ENCODE results near the gene IGFBP2. TPM values are rescaled to one million over a fixed set of nuclear protein-coding genes. Genes with fewer than 3 reads are reported as not detected.

The IGFBP2 gene
- total RNA-seq, 1 experiment from 2014 or later: 54.8 TPM

GRCh38 chr2:216701544-216701943, 68.3 kb downstream of the IGFBP2 start:
- in situ Hi-C loops (cut with HindIII; ENCODE audit: low pct_unique_long_range_greater_than_20kb, low sequenced_read_pairs): no loop called here

GRCh38 chr2:216702756-216703155, 69.5 kb downstream of the IGFBP2 start:
- in situ Hi-C loops (cut with HindIII; ENCODE audit: low pct_unique_long_range_greater_than_20kb, low sequenced_read_pairs) (no loop called here), intact Hi-C loops (cut with micrococcal nuclease; ENCODE audit: unreplicated experiment) (no loop called here)
- Histone ChIP-seq H3K27ac (ENCODE audit: low read length) (no peak overlapping the region), H3K4me3 (ENCODE audit: low read depth in 2 of 2, low read length in 2 of 2) (no peak overlapping the region), H3K4me1 (ENCODE audit: control insufficient read depth, insufficient read depth, low read length) (no peaks in the 10 kb centered on the region), H3K9me3 (ENCODE audit: control insufficient read depth, insufficient read depth, low read depth, low read length) (no peaks in the 10 kb centered on the region), H3K27me3 (ENCODE audit: control insufficient read depth, insufficient read depth, low read length) (peaks cover 10% of the 10 kb centered on the region), H3K36me3 (ENCODE audit: control insufficient read depth, insufficient read depth, low read length) (no peaks in the 10 kb centered on the region)
- BruUV-seq (replicated peaks): no TSS peak
- DNase-seq (ENCODE audit: low read depth, low spot score) (no peak), ATAC-seq (no peak)
- no peak for TF ChIP-seq POLR2AphosphoS5 (IDR thresholded peaks at IDR 0.05; ENCODE audit: low read depth, low read length)
- no peak for TF ChIP-seq REST (IDR thresholded peaks at IDR 0.05; ENCODE audit: insufficient read depth in 1 of 2, low read depth in 2 of 2, low read length in 1 of 2)
- no peak for TF ChIP-seq CTCF (IDR thresholded peaks at IDR 0.05)
- TF ChIP-seq SIN3A (IDR thresholded peaks at IDR 0.05; ENCODE audit: borderline replicate concordance, insufficient read depth, low read depth, low read length): no peak
- no peak for TF ChIP-seq TCF7L2 (IDR thresholded peaks at IDR 0.05; ENCODE audit: low read depth, low read length)
- POLR2A ChIA-PET: no interaction called here
- CTCF ChIA-PET: no interaction called here

More at GRCh38 chr2:216701544-216701943, 68.3 kb downstream of the IGFBP2 start:
- Histone ChIP-seq H3K9me3 (ENCODE audit: control insufficient read depth, insufficient read depth, low read depth, low read length) (no peaks in the 10 kb centered on the region), H3K4me1 (ENCODE audit: control insufficient read depth, insufficient read depth, low read length) (no peaks in the 10 kb centered on the region), H3K27ac (ENCODE audit: low read length) (no peak overlapping the region), H3K36me3 (ENCODE audit: control insufficient read depth, insufficient read depth, low read length) (no peaks in the 10 kb centered on the region), H3K4me3 (ENCODE audit: low read depth in 2 of 2, low read length in 2 of 2) (no peak overlapping the region), H3K27me3 (ENCODE audit: control insufficient read depth, insufficient read depth, low read length) (peaks cover 14% of the 10 kb centered on the region)
- ChIA-PET POLR2A (no interaction called here), CTCF (no interaction called here)
- no peak for DNase-seq (ENCODE audit: low read depth, low spot score)
- ATAC-seq: no peak
- intact Hi-C loops (cut with micrococcal nuclease; ENCODE audit: unreplicated experiment): no loop called here
- no TSS peak for BruUV-seq (replicated peaks)
- TF ChIP-seq POLR2AphosphoS5 (IDR thresholded peaks at IDR 0.05; ENCODE audit: low read depth, low read length) (no peak), SIN3A (IDR thresholded peaks at IDR 0.05; ENCODE audit: borderline replicate concordance, insufficient read depth, low read depth, low read length) (no peak), CTCF (IDR thresholded peaks at IDR 0.05) (no peak), REST (IDR thresholded peaks at IDR 0.05; ENCODE audit: insufficient read depth in 1 of 2, low read depth in 2 of 2, low read length in 1 of 2) (no peak), TCF7L2 (IDR thresholded peaks at IDR 0.05; ENCODE audit: low read depth, low read length) (no peak)
